Endothelial cell of umbilical vein (primary cell): ENCODE data around the gene PCDHGA2. TPM values are rescaled to one million over a fixed set of nuclear protein-coding genes. Genes with fewer than 3 reads are reported as not detected.

ENCODE experiments used
- Bru-seq: library from RNA; stranded (reverse); fragments of 400-500 nt; gene quantifications from one replicate; lab custom pipeline; 2021; lab: Mats Ljungman, UMichigan
- BruChase-seq, 2 experiments: library from RNA; stranded (reverse); fragments of 400-500 nt; gene quantifications; one replicate each; lab custom pipeline; 2021; lab: Mats Ljungman, UMichigan
- BruUV-seq: library from RNA; stranded (reverse); fragments of 400-500 nt; replicated peaks from 2 replicates; lab custom pipeline; 2021; lab: Mats Ljungman, UMichigan
- CTCF ChIA-PET: fragments of 300-600, 350-600 bp; sonication (Branson Sonifier 250); formaldehyde crosslinking; loops from one replicate; lab custom pipeline; 2021; ENCODE audit warnings: antibody characterized with exemption, inconsistent platforms; lab: Charles Lee
- POLR2A ChIA-PET: fragments of 300-600, 350-600 bp; sonication (Branson Sonifier 250); formaldehyde crosslinking; loops from one replicate; lab custom pipeline; 2021; ENCODE audit warnings: antibody characterized with exemption, inconsistent platforms; lab: Charles Lee
- DNase-seq: peaks from one replicate; pipeline ENCODE4 v3.0.0-alpha.2; 2011; ENCODE audit warnings: low read depth, low spot score
- FAIRE-seq: peaks from 2 replicates; lab custom pipeline; 2011; peaks lifted over from hg19 to GRCh38; lab: Jason Lieb, UNC
- H2AFZ ChIP-seq: 2 replicates; pipeline ENCODE4 v1.6.0; 2012; ENCODE audit warnings: low read depth, low read length, control low read depth, inconsistent platforms
- H3K27ac ChIP-seq: 2 replicates; pipeline ENCODE4 v1.5.1; 2011; ENCODE audit warnings: low read depth, mild to moderate bottlenecking, control low read depth, low read length, moderate library complexity; ENCODE audit not compliant: insufficient read depth
- H3K27me3 ChIP-seq, 2 experiments: 2 replicates each; pipeline versions ENCODE4 v1.6.0 to v1.6.1; 2011; ENCODE audit warnings: low read length in 2 of 2, mixed read lengths in 1 of 2; ENCODE audit not compliant: control insufficient read depth in 2 of 2, insufficient read depth in 2 of 2
- H3K36me3 ChIP-seq, 2 experiments: 2 replicates in 1 of 2; 3 replicates in 1 of 2; pipeline ENCODE4 v1.5.1; 2011; ENCODE audit warnings: low read length in 2 of 2, mild to moderate bottlenecking in 1 of 2, moderate library complexity in 1 of 2; ENCODE audit not compliant: control insufficient read depth in 2 of 2, insufficient read depth in 2 of 2; ENCODE audit errors: extremely low read depth in 1 of 2
- H3K4me1 ChIP-seq: 3 replicates; pipeline ENCODE4 v1.5.1; 2011; ENCODE audit warnings: mild to moderate bottlenecking, low read length; ENCODE audit not compliant: control insufficient read depth, insufficient read depth; ENCODE audit errors: extremely low read depth
- H3K4me2 ChIP-seq: 2 replicates; pipeline ENCODE4 v1.6.1; 2011; ENCODE audit warnings: low read length, control low read depth, mixed read lengths; ENCODE audit not compliant: insufficient read depth
- H3K4me3 ChIP-seq, 3 experiments: fragments of 200-600 bp in 1 of 3; sonication (generic), shearing (Covaris generic) in 1 of 3; replicated peaks in 1 of 3; 2 replicates each; pipeline ENCODE4 v1.5.1; 2011 to 2016; ENCODE audit warnings: control low read depth in 3 of 3, low read length in 3 of 3, mild to moderate bottlenecking in 2 of 3, inconsistent platforms in 1 of 3, low read depth in 1 of 3, moderate library complexity in 1 of 3; ENCODE audit not compliant: insufficient read depth in 1 of 3
- H3K79me2 ChIP-seq: 2 replicates; pipeline ENCODE4 v1.6.0; 2012; ENCODE audit warnings: low read length, inconsistent platforms; ENCODE audit not compliant: control insufficient read depth, insufficient read depth
- H3K9ac ChIP-seq: replicated peaks from 2 replicates; pipeline ENCODE3; 2011; ENCODE audit warnings: low read length, control low read depth; ENCODE audit not compliant: insufficient read depth; ENCODE audit errors: extremely low read depth
- H3K9me1 ChIP-seq: replicated peaks from 3 replicates; pipeline ENCODE4 v1.6.0; 2011; ENCODE audit warnings: mild to moderate bottlenecking, low read length; ENCODE audit not compliant: control insufficient read depth, insufficient read depth; ENCODE audit errors: extremely low read depth
- H3K9me3 ChIP-seq: replicated peaks from 2 replicates; pipeline ENCODE4 v1.5.1; 2012; ENCODE audit warnings: low read length, inconsistent platforms; ENCODE audit not compliant: control insufficient read depth, insufficient read depth
- H4K20me1 ChIP-seq: replicated peaks from 2 replicates; pipeline ENCODE3; 2011; ENCODE audit warnings: mild to moderate bottlenecking, low read length; ENCODE audit not compliant: control insufficient read depth, insufficient read depth; ENCODE audit errors: extremely low read depth
- GATA2 ChIP-seq: IDR thresholded peaks from 2 replicates; pipeline ENCODE4 v1.7.0; 2011; ENCODE audit warnings: low read depth, mild to moderate bottlenecking, moderate library complexity, mixed read lengths, low read length; ENCODE audit not compliant: insufficient read length, insufficient read depth
- dilution Hi-C: fragments of 300-500 bp; cut with MboI; formaldehyde crosslinking; loops from one replicate; pipeline ENCODE4 v1.15.0; 2019; ENCODE audit warnings: low sequenced_read_pairs; ENCODE audit not compliant: extremely low pct_ligation_motif_present
- intact Hi-C: fragments of 100-400 bp; cut with micrococcal nuclease; formaldehyde crosslinking; loops from one replicate; pipeline ENCODE4 v1.10.0; 2022
- long read RNA-seq: library from polyadenylated mRNA; stranded (forward); transcript quantifications from one replicate; pipeline ENCODE4 v2.0.0, GENCODE V29; 2021
- polyA minus RNA-seq, 3 experiments: library from RNA; depleted of rRNA, polyadenylated mRNA; stranded (reverse); fragments of >200 nt; gene quantifications; 1 replicate in 1 of 3; 2 replicates in 2 of 3; pipeline ENCODE4 v1.2.3, GENCODE V29; 2011
- polyA plus RNA-seq, 4 experiments: library from polyadenylated mRNA; depleted of rRNA in 3 of 4; stranded (reverse) in 3 of 4; unstranded in 1 of 4; fragments of >200 nt; gene quantifications; 2 replicates each; pipeline versions ENCODE4 v1.2.1 to v1.2.3, GENCODE V29; 2011 to 2012; ENCODE audit warnings: missing spikeins in 1 of 4
- total RNA-seq: library from RNA; stranded (reverse); gene quantifications from 2 replicates; pipeline ENCODE4 v1.2.3, GENCODE V29; 2021
- TF ChIP-seq, protein P1 (sequence below), 2 donors: IDR thresholded peaks; 1 replicate in 1 of 2; 2 replicates in 1 of 2; pipeline ENCODE4 v1.5.1; 2011; ENCODE audit warnings: low read length in 2 of 2, mild to moderate bottlenecking in 2 of 2, moderate library complexity in 2 of 2, control low read depth in 1 of 2, inconsistent platforms in 1 of 2, low read depth in 1 of 2; ENCODE audit not compliant: insufficient read depth in 1 of 2; ENCODE audit errors: extremely low read depth in 1 of 2

Gene PCDHGA2
- total RNA-seq: 0.58 and 1.2 TPM in 2 replicates
- polyA plus RNA-seq: 1.9 and 2.0 TPM in 2 replicates
- 0.66 and 0.87 TPM in 2 replicates for polyA plus RNA-seq (2011; cell fraction: cytosol; rRNA removed)
- polyA plus RNA-seq (2011; cell fraction: nucleus; rRNA removed): 1.4 and 1.7 TPM in 2 replicates
- 0.56 and 0.66 TPM in 2 replicates for polyA plus RNA-seq (2012)
- polyA minus RNA-seq: 3.1 and 4.0 TPM in 2 replicates
- not detected for polyA minus RNA-seq (2011; cell fraction: cytosol; rRNA and poly(A)+ RNA removed)
- polyA minus RNA-seq (2011; cell fraction: nucleus; rRNA and poly(A)+ RNA removed): 2.0 and 2.4 TPM in 2 replicates
- Bru-seq, nascent RNA: percentile 29 among the genes with signal in this experiment
- BruChase-seq, experiment 1, labeled RNA remaining after a 6-hour chase: percentile 50 among the genes with signal in this experiment
- percentile 41 among the genes with signal in this experiment for BruChase-seq, experiment 2, labeled RNA remaining after a 2-hour chase
- long read RNA-seq, partial matches to known transcripts: 44 of 44 reads
- long read RNA-seq, other reads (novel, unspliced or antisense): 0 of 44 reads

DNA sequence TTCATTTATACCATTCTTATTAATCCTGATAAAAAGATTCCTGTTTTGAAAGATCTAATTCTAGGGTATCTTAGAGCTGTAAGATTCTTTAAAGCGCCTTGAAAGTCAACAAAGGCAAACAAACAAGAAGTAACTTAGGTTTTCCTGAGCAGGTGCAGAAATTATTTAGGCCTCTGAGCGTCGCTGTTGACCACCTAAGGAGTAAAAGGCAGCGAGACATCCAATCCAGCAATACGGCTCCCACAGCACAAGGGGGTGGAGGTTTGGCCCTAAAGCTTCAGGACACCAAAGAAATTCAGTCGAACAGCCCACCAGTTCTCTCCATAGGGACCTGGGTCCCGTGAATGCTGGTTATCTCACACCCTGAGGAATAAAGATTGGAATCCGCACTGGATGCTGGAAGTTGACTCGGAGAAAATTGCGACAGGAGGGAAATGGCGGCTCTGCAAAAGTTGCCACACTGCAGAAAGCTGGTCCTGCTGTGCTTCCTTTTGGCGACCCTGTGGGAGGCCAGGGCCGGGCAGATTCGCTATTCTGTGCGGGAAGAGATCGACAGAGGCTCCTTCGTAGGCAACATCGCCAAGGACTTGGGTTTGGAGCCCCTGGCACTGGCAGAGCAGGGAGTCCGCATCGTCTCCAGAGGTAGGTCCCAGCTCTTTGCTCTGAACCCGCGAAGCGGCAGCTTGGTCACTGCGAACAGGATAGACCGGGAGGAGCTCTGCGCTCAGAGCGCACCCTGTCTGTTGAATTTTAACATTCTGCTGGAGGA lies at the start of gene PCDHGA2:
Gene PCDHGA2, plus strand, starts transcription at position 223 of the 769 bp plus-strand sequence.
- H3K79me2 ChIP-seq: no peaks in the 10 kb centered on the region
- H3K27ac ChIP-seq: no peak within 1 kb of the TSS
- no peaks in the 10 kb centered on the region for H3K36me3 ChIP-seq
- dilution Hi-C loops (no loop called here), intact Hi-C loops (loop anchor here (5.0 kb wide), 1 partner anchor 184 kb away; no protein-coding TSS in a partner anchor)
- peak; percentile 86 for FAIRE-seq
- peak within 1 kb of the TSS; percentile 53 for H3K4me2 ChIP-seq
- peak within 1 kb of the TSS; percentile 69 for H2AFZ ChIP-seq
- CTCF ChIA-PET: interaction anchor here (0.6 to 3.0 kb wide), 28 partner anchors 8 to 228 kb away, joined by 3 to 51 read pairs (median 7); partner anchors contain the start of genes PCDHB14, PCDHGA1, PCDHGA10 and PCDHGA11
- TSS peak; percentile 19 for BruUV-seq
- no peaks in the 10 kb centered on the region for H3K9me1 ChIP-seq
- peak within 1 kb of the TSS in 2 of 3 experiments; percentile 16 to 53 for H3K4me3 ChIP-seq
- no peak within 1 kb of the TSS for H3K9ac ChIP-seq
- H4K20me1 ChIP-seq: no peaks in the 10 kb centered on the region
- POLR2A ChIA-PET: no interaction called here
- TF ChIP-seq, protein P1, sequence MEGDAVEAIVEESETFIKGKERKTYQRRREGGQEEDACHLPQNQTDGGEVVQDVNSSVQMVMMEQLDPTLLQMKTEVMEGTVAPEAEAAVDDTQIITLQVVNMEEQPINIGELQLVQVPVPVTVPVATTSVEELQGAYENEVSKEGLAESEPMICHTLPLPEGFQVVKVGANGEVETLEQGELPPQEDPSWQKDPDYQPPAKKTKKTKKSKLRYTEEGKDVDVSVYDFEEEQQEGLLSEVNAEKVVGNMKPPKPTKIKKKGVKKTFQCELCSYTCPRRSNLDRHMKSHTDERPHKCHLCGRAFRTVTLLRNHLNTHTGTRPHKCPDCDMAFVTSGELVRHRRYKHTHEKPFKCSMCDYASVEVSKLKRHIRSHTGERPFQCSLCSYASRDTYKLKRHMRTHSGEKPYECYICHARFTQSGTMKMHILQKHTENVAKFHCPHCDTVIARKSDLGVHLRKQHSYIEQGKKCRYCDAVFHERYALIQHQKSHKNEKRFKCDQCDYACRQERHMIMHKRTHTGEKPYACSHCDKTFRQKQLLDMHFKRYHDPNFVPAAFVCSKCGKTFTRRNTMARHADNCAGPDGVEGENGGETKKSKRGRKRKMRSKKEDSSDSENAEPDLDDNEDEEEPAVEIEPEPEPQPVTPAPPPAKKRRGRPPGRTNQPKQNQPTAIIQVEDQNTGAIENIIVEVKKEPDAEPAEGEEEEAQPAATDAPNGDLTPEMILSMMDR (IDR thresholded peaks at IDR 0.05; ENCODE audit: extremely low read depth in 1 of 2, insufficient read depth in 1 of 2, low read depth in 1 of 2, low read length in 2 of 2): peak; percentile 43 to 54
- no peak for TF ChIP-seq GATA2
- peak; percentile 59 for DNase-seq
- H3K9me3 ChIP-seq: no peaks in the 10 kb centered on the region
- H3K4me1 ChIP-seq: no peaks in the 10 kb centered on the region
- H3K27me3 ChIP-seq: peaks cover 15 to 66% of the 10 kb centered on the region in 2 experiments
